ENCODE measurements around the gene PRCP.

PRCP gene

DNA sequence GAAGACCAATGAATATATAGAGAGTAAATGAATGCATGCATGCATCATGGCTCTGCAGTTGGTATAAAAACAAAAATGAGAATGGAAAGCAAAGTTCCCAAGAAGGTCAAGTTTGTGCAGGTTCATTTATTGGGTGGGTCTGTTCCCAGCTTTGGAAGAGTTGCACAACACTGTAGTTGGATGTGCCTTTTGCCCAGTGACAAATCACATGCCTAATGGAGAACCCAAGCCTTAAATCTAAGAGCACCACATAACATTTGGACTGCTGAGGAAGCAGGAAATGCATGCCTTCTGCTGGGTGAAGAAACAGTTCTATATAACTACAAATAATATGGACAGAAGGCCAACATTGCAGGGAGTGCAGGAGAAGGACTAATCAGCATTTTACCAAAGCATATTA, 30.6 kb downstream of the PRCP start:
- TF ChIP-seq ZFX (IDR thresholded peaks at IDR 0.05) = no peak
- no peak for TF ChIP-seq CTCF (conservative IDR thresholded peaks at IDR 0.05)

GRCh38 chr11:82867495-82868082, 32.6 kb downstream of the PRCP start:
- H3K27ac ChIP-seq = no peak overlapping the region
- no peak for TF ChIP-seq ZFX (IDR thresholded peaks at IDR 0.05)
- TF ChIP-seq CTCF (conservative IDR thresholded peaks at IDR 0.05) = peak; percentile 89

More for the DNA sequence above, 30.6 kb downstream of the PRCP start:
- no peak overlapping the region for H3K27ac ChIP-seq

- H3K27ac ChIP-seq = no peak overlapping the region
- no peak for TF ChIP-seq CTCF (conservative IDR thresholded peaks at IDR 0.05)
- no peak for TF ChIP-seq ZFX (IDR thresholded peaks at IDR 0.05)
These were observed 34.4 kb downstream of the PRCP start for GRCh38 chr11:82865841-82866240.

- no peak for TF ChIP-seq ZFX (IDR thresholded peaks at IDR 0.05)
- TF ChIP-seq CTCF (conservative IDR thresholded peaks at IDR 0.05) = peak; percentile 90
- no peak overlapping the region for H3K27ac ChIP-seq
These were observed 36.0 kb downstream of the PRCP start for GRCh38 chr11:82864268-82864667.

GRCh38 chr11:82863209-82863608, 37.0 kb downstream of the PRCP start:
- H3K27ac ChIP-seq = no peak overlapping the region
- no peak for TF ChIP-seq CTCF (conservative IDR thresholded peaks at IDR 0.05)
- TF ChIP-seq ZFX (IDR thresholded peaks at IDR 0.05) = no peak

- H3K27ac ChIP-seq = no peak overlapping the region
- TF ChIP-seq ZFX (IDR thresholded peaks at IDR 0.05) = no peak
- no peak for TF ChIP-seq CTCF (conservative IDR thresholded peaks at IDR 0.05)
These were observed 37.9 kb downstream of the PRCP start for GRCh38 chr11:82862379-82862778.

- no peak overlapping the region for H3K27ac ChIP-seq
- TF ChIP-seq ZFX (IDR thresholded peaks at IDR 0.05) (no peak), CTCF (conservative IDR thresholded peaks at IDR 0.05) (no peak)
These were observed 40.5 kb downstream of the PRCP start for GRCh38 chr11:82859750-82860149.
